K562 (cell line): ENCODE measurements around the gene CCR9. TPM values are rescaled to one million over a fixed set of nuclear protein-coding genes. Genes with fewer than 3 reads are reported as not detected.

Experiments used
- ARID2 ChIP-seq: fragments of 450-650 bp; IDR thresholded peaks from 2 replicates; pipeline ENCODE4 v1.6.1; 2017; ENCODE audit warnings: antibody characterized with exemption, mild to moderate bottlenecking
- ASH1L ChIP-seq: fragments of 450-650 bp; IDR thresholded peaks from 2 replicates; pipeline ENCODE4 v1.6.1; 2018; ENCODE audit warnings: borderline replicate concordance, mild to moderate bottlenecking, low read depth; ENCODE audit not compliant: partially characterized antibody
- CHD4 ChIP-seq: fragments of 200-600 bp; sonication (generic); IDR thresholded peaks from 3 replicates; pipeline ENCODE4 v1.6.1; 2012; ENCODE audit warnings: low read depth, mild to moderate bottlenecking, mixed read lengths, low read length, inconsistent platforms; ENCODE audit not compliant: insufficient read depth, insufficient replicate concordance, poor library complexity, severe bottlenecking
- DEAF1 ChIP-seq: fragments of 450-650 bp; formaldehyde crosslinking; IDR thresholded peaks from 2 replicates; pipeline ENCODE4 v1.4.0; 2020; ENCODE audit warnings: mild to moderate bottlenecking, moderate library complexity
- EP400 ChIP-seq: fragments of 450-650 bp; IDR thresholded peaks from 2 replicates; pipeline ENCODE4 v1.6.1; 2017; ENCODE audit warnings: antibody characterized with exemption, mild to moderate bottlenecking, moderate library complexity
- MIER1 ChIP-seq: fragments of 450-650 bp; IDR thresholded peaks from 2 replicates; pipeline ENCODE4 v1.6.1; 2016; ENCODE audit warnings: antibody characterized with exemption, mild to moderate bottlenecking, low read depth
- MTA3 ChIP-seq: fragments of 450-650 bp; formaldehyde crosslinking; IDR thresholded peaks from 2 replicates; pipeline ENCODE4 v1.6.1; 2017; ENCODE audit warnings: mild to moderate bottlenecking, borderline replicate concordance
- SAFB ChIP-seq: fragments of 200-400 bp; formaldehyde crosslinking; IDR thresholded peaks from 2 replicates; pipeline ENCODE4 v1.6.1; 2017; ENCODE audit warnings: low read depth, low read length, borderline replicate concordance
- SIRT6 ChIP-seq: IDR thresholded peaks from one replicate; pipeline ENCODE4 v1.6.1; 2012; ENCODE audit warnings: low read depth, mild to moderate bottlenecking, control low read depth, inconsistent platforms, low read length, moderate library complexity
- THRA ChIP-seq: fragments of 450-650 bp; IDR thresholded peaks from 2 replicates; pipeline ENCODE4 v1.6.1; 2017; ENCODE audit warnings: mild to moderate bottlenecking, moderate library complexity
- ZNF274 ChIP-seq: IDR thresholded peaks from 2 replicates; pipeline ENCODE4 v1.6.1; 2011; ENCODE audit warnings: low read depth, mild to moderate bottlenecking, low read length, moderate library complexity, borderline replicate concordance
- ZNF444 ChIP-seq: fragments of 250-450 bp; sonication (Bioruptor Pico); IDR thresholded peaks from 2 replicates; pipeline ENCODE4 v1.4.0; 2020; ENCODE audit warnings: mild to moderate bottlenecking, moderate library complexity
- polyA plus RNA-seq, 8 experiments: library from polyadenylated mRNA; depleted of rRNA in 4 of 8; stranded (reverse) in 5 of 8; unstranded in 3 of 8; fragments of >200 nt; fragmentation: Nextera tagmentation in 2 of 8; fragmentation: Illumina TruSeq in 1 of 8; extraction: Ambion mirVana in 2 of 8; extraction: Trizol in 1 of 8; gene quantifications; 2 replicates each; pipeline versions ENCODE4 v1.2.1 to v1.2.3, GENCODE V29; 2011 to 2014; ENCODE audit warnings: inconsistent platforms in 1 of 8, missing spikeins in 1 of 8
- total RNA-seq, 7 experiments: library from RNA; depleted of rRNA in 6 of 7; stranded (reverse); fragments of >200 nt in 6 of 7; fragmentation: Illumina TruSeq in 2 of 7; extraction: Trizol in 2 of 7; gene quantifications; 2 replicates each; pipeline versions ENCODE4 v1.2.1 to v1.2.3, GENCODE V29; 2011 to 2021; ENCODE audit warnings: low replicate concordance in 1 of 7

Gene CCR9
- total and polyA plus RNA-seq, 9 of the 15 experiments (the other 6 are each of a cell fraction or from before 2014, with no cell fraction given): not detected

GRCh38 chr3:45881078-45882022, 5.0 kb upstream of the CCR9 start (continued):
- TF ChIP-seq THRA (no peak), ARID2 (no peak), CHD4 (no peak), SAFB (no peak), ASH1L (no peak), ZNF444 (CRISPR knock-in tag) (no peak), ZNF274 (no peak), DEAF1 (CRISPR knock-in tag) (no peak), MIER1 (no peak), MTA3 (no peak), EP400 (no peak), SIRT6 (no peak)
